Thoracic aorta (tissue), 2 donors: ENCODE measurements around the gene CAND1. TPM values are rescaled to one million over a fixed set of nuclear protein-coding genes. Genes with fewer than 3 reads are reported as not detected.

Source experiments
- ATAC-seq: fragments of 150-250 bp; one replicate; pipeline ENCODE4 v1.8.0; 2017; ENCODE audit warnings: low read depth; ENCODE audit not compliant: insufficient number of reproducible peaks, low FRiP score
- DNase-seq: peaks from one replicate; pipeline ENCODE4 v3.0.0-alpha.2; 2020; ENCODE audit warnings: low spot score
- H3K27ac ChIP-seq, 2 donors: fragments of 200-600 bp; sonication (generic); 1 replicate in 1 of 2; 2 replicates in 1 of 2; pipeline ENCODE4 v1.5.1; 2016; ENCODE audit warnings: mild to moderate bottlenecking in 2 of 2, moderate library complexity in 2 of 2
- H3K27me3 ChIP-seq: fragments of 200-600 bp; sonication (generic); replicated peaks from 2 replicates; pipeline ENCODE4 v1.6.0; 2016; ENCODE audit warnings: mild to moderate bottlenecking; ENCODE audit not compliant: insufficient read depth
- H3K36me3 ChIP-seq: fragments of 200-600 bp; sonication (generic); one replicate; pipeline ENCODE4 v1.5.1; 2016
- H3K4me1 ChIP-seq, 2 donors: fragments of 200-600 bp; sonication (generic); 1 replicate in 1 of 2; 2 replicates in 1 of 2; pipeline versions ENCODE4 v1.5.1 to v1.6.0; 2016; ENCODE audit warnings: low read depth in 2 of 2, mild to moderate bottlenecking in 1 of 2; ENCODE audit not compliant: control insufficient read depth in 1 of 2
- H3K4me3 ChIP-seq: fragments of 200-600 bp; sonication (generic); 2 replicates; pipeline ENCODE4 v1.5.1; 2016; ENCODE audit warnings: mild to moderate bottlenecking
- H3K9me3 ChIP-seq: fragments of 200-600 bp; sonication (generic); 2 replicates; pipeline ENCODE4 v1.5.1; 2016
- CTCF ChIP-seq: fragments of 200-600 bp; sonication (generic); IDR thresholded peaks from one replicate; pipeline ENCODE4 v1.5.1; 2019; ENCODE audit warnings: antibody characterized with exemption
- total RNA-seq, 2 donors: library from RNA; depleted of rRNA; stranded (reverse); fragments of >200 nt; gene quantifications; one replicate each; pipeline versions ENCODE4 v1.1.0 to v1.2.3, GENCODE V29; 2016

Gene CAND1
- total RNA-seq, 2 donors from 2014 or later: 42.1 to 77.0 TPM

- DNase-seq: no peak
- no peaks in the 10 kb centered on the region for H3K36me3 ChIP-seq
- H3K4me1 ChIP-seq: no peaks in the 10 kb centered on the region
- H3K9me3 ChIP-seq: no peaks in the 10 kb centered on the region
- H3K4me3 ChIP-seq: no peak overlapping the region
- ATAC-seq: no peak
- no peaks in the 10 kb centered on the region for H3K27me3 ChIP-seq
- H3K27ac ChIP-seq: no peak overlapping the region
- no peak for TF ChIP-seq CTCF
Measured at GRCh38 chr12:67239061-67239460, 30.1 kb upstream of the CAND1 start.

- no peaks in the 10 kb centered on the region for H3K36me3 ChIP-seq
- H3K4me3 ChIP-seq: no peak overlapping the region
- no peak for DNase-seq
- H3K9me3 ChIP-seq: no peaks in the 10 kb centered on the region
- H3K27me3 ChIP-seq: no peaks in the 10 kb centered on the region
- H3K27ac ChIP-seq: no peak overlapping the region
- no peak for TF ChIP-seq CTCF
- ATAC-seq: no peak
- no peaks in the 10 kb centered on the region for H3K4me1 ChIP-seq
Measured at GRCh38 chr12:67241482-67241881, 27.7 kb upstream of the CAND1 start.

GRCh38 chr12:67243260-67243659, 25.9 kb upstream of the CAND1 start:
- ATAC-seq: no peak
- no peak for DNase-seq
- H3K4me1 ChIP-seq: no peaks in the 10 kb centered on the region
- no peak for TF ChIP-seq CTCF
- no peak overlapping the region for H3K4me3 ChIP-seq
- H3K9me3 ChIP-seq: no peaks in the 10 kb centered on the region
- H3K36me3 ChIP-seq: no peaks in the 10 kb centered on the region
- no peaks in the 10 kb centered on the region for H3K27me3 ChIP-seq
- H3K27ac ChIP-seq: no peak overlapping the region

- no peak for ATAC-seq
- Histone ChIP-seq H3K36me3 (no peaks in the 10 kb centered on the region), H3K27me3 (no peaks in the 10 kb centered on the region), H3K4me1 (no peaks in the 10 kb centered on the region), H3K27ac (no peak overlapping the region), H3K9me3 (no peaks in the 10 kb centered on the region), H3K4me3 (no peak overlapping the region)
- DNase-seq: no peak
- TF ChIP-seq CTCF: no peak
Measured at GRCh38 chr12:67245571-67245970, 23.6 kb upstream of the CAND1 start.

GRCh38 chr12:67251012-67251411, 18.1 kb upstream of the CAND1 start:
- Histone ChIP-seq H3K4me3 (no peak overlapping the region), H3K4me1 (no peaks in the 10 kb centered on the region), H3K9me3 (no peaks in the 10 kb centered on the region), H3K27me3 (no peaks in the 10 kb centered on the region), H3K27ac (no peak overlapping the region), H3K36me3 (no peaks in the 10 kb centered on the region)
- no peak for TF ChIP-seq CTCF
- no peak for DNase-seq
- ATAC-seq: no peak
